ENCODE data around the gene FEM1C.
A peak's percentile ranks its signal among the peaks of the same experiment; 100 is the strongest.

FEM1C gene, protein sequence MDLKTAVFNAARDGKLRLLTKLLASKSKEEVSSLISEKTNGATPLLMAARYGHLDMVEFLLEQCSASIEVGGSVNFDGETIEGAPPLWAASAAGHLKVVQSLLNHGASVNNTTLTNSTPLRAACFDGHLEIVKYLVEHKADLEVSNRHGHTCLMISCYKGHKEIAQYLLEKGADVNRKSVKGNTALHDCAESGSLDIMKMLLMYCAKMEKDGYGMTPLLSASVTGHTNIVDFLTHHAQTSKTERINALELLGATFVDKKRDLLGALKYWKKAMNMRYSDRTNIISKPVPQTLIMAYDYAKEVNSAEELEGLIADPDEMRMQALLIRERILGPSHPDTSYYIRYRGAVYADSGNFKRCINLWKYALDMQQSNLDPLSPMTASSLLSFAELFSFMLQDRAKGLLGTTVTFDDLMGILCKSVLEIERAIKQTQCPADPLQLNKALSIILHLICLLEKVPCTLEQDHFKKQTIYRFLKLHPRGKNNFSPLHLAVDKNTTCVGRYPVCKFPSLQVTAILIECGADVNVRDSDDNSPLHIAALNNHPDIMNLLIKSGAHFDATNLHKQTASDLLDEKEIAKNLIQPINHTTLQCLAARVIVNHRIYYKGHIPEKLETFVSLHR

DNA sequence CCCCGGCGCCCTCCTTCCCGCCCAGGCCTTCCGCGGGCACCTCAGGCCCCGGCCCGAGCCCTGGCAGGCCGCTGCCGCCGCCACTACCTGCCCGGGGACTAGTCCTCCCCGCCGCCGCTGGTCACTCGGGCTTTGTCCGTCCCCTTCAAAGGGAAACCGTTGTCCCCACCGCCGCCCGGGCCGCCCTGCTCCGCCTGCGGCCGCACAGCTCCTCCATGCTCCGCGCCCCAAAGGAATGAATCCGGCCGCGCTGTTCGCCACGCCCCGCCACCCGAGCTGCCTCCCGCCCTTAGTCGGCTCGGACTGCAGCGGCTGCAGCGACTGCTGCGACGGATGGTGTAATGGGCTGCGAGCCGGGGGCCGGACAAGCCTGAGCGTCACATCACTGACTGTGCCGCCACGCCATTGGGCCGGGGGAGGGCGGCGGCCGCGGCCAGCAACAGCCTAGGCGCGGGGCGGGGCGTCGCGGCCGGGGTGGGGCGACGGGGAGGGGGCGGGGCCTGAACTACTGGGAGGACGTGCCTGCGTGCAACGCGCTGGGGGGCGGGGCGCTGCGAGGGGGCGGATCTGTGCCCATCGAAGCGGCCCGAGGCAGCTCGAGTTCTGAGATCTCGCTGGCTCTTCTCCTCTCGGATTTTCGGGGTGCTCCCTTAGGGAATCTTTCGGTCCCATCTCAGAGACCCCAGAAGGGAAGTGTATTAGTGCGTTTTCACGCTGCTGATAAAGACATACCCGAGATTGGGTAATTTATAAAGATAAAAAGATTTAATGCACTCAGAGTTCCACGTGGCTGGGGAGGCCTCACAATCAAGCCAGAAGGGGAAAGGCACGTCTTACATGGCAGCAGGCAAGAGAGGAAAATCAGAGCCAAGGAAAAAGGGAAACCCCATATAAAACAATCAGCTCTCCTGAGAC, at the start of gene FEM1C:
FEM1C (minus strand) TSS at position 340 of the 915 bp plus-strand sequence. CDS start 1,282 bp downstream, outside the sequence.
- peak; percentile 95 to 96 for DNase-seq (ENCODE audit: low read depth in 2 of 2)

DNA sequence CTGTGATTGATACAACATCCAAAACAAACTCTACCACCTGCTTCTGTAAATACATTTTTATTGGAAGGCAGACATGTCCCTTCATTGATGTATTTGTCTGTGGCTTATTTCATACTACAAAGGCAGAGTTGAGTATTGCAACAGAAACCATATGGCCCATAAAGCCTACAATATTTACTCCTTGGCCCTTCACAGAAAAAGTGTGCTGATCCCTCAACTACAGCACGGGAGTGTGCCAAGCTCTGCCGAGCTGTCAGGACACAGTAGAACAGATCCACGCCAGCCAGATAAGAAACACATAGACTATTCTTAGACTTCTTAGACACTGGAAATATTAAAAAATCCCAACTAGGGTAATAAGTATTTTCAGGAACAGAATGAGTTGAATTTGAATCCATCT, 44.5 kb upstream of the FEM1C start:
- no peak for DNase-seq (ENCODE audit: low read depth in 2 of 2)

DNA sequence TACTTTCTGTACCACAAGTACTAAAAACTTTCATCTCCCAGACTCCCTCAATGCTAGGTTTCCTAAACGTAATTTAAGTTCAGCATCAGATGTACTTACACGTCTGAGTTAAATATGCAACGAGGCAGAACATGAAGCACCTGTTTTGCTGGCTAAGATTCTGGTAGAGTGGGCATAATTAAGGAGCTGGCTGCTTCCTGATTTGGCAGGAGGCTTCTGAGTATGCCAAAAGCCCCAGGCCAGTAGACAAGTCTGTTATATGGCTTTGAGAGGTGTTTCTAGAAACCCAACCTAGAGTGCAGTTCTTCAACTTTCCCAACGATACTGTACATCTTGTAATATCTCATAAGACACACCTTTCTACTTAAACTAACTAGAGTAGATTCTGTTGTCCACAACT, 44.1 kb upstream of the FEM1C start:
- no peak for DNase-seq (ENCODE audit: low read depth in 2 of 2)

DNA sequence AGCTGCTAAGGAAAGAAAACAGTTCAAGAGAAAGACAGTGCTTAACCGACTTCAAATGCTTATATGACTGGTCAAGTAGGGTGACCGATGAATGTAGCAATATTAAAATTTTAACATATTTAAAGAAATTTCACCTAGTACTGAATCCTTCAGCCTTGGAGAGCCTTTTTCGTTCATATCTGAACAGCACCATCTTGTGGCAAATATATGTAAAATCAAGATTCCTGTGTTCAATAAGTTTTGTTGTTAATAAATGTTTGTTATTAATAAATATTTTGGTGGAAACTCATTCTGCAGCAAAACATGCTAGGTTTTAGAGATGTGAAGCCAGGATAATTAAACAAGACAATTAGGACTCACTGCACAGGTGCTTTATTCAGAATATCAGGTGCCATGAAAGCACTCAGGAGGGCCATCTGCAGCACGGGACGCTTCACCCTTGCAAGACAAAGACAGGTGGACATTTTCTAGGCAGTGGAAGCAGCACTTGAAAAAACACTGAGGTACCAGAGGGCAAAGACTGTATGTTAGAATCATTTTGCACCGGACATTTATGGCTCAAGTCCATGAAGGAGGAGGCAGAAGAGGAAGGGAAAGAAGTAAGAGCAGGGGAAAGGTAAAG, 42.1 kb upstream of the FEM1C start:
- no peak for DNase-seq (ENCODE audit: low read depth in 2 of 2)

DNA sequence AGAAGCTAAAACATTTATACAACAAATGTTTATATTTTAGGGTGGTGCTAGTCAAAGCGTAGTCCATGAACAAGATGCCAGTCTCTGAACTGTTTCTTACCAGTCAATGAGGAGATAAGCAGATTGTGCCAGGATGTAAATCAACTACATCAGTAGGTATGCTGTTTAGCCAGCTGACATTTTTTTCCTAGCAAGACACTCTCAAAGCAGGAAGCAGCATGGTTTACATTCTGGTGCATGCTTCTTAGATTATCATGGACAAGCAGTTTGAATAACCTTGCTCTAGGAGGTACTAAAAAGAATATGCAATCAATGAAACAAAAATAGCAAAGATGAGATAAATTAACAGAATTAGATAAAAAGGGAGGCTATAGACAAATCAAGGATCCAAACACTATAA, 40.7 kb upstream of the FEM1C start:
- DNase-seq (ENCODE audit: low read depth in 2 of 2) = no peak

DNA sequence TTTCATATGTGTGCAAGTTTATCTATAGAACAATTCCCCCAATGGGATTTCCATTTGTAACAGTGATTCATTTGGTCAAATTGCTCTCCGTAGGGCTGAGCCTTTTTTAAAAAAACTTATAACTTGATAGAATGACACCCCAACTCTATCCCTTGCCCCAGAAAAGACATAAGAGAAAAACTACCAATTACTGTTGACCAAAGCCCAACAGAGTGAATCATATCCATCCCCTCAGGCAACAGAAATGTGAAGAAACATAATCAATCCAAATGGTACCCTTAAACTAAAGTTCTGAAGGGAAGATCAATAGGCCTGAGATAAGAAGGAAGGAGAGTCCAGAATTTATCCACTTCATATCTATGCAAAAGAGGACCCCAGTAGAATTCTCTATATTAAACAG, 39.9 kb upstream of the FEM1C start:
- no peak for DNase-seq (ENCODE audit: low read depth in 2 of 2)

DNA sequence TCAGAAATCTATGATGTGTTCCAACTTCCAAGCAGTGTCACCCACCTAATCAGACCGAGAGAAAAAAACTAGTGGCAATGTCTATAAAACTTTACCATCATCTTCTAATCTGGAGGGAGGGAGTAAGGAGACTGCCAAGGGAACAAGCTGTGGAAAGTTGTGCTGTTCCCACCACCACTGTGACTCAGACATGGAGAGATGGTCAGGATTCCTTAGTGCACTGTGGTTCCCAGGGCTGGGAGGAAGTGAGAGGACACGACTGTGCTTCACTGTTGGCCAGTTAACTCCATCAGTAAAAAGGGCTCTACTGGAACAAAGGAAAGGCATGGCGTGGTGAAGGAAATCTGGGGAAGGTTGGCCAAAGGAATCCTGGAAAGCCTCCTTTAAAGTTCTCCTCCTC, 38.9 kb upstream of the FEM1C start:
- DNase-seq (ENCODE audit: low read depth in 2 of 2) = no peak

DNA sequence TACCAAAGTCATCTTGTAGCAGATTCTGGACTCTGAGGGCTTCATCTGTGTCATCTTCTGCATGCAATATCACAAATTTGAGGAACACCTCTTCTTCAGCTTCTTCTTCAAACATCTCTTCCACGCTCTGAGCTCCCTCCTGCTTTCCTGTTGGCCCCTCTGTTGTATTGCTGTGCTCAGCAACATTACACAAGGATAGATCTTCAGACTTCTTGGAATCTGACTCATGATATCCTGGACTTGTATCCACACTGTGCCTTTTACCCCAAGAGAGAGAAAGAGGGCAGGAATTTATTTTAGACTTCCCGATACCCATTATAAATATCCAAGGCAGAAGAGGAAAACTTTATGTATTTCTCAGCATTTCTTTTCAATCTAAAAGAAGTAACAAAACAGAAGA, 36.4 kb upstream of the FEM1C start:
- DNase-seq (ENCODE audit: low read depth in 2 of 2) = no peak

DNA sequence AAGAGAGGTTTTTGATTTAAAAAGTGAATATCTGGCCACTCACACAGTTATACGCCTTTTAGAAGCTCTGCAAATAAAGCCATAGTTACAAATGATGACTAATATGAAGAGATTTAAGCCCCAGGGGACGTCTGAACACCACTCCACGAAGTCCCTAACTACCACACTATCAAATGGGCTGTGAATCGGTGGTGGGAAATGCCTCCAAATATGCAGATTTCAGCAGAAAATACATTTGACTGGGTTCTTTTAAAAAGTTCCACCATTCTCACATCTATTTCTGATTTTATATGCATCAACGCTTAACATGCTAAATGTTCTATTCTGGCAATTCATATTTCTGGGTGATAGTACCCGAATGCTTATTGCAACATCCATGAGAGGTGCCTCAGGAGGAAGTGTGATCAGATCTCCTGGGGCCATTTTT, 35.2 kb upstream of the FEM1C start:
- no peak for DNase-seq (ENCODE audit: low read depth in 2 of 2)

DNA sequence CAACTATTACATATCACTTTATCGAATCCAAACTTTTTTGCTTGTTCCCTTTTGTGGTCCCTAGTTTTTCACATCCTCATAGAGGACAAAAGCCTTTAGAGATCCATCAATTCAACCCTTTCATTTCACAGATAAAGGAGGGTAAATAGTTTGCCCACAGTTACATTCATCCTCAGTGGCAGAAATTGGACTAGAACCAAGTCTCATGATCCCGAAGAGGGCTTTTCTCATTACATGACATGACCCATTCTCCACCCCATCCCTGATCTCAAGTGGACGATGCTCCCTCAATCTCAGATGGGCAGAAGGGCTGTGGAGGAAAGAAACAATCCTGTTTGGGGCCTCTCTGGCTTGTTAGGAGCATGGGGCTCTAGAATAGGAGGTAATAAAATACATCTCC, 34.6 kb upstream of the FEM1C start:
- no peak for DNase-seq (ENCODE audit: low read depth in 2 of 2)

DNA sequence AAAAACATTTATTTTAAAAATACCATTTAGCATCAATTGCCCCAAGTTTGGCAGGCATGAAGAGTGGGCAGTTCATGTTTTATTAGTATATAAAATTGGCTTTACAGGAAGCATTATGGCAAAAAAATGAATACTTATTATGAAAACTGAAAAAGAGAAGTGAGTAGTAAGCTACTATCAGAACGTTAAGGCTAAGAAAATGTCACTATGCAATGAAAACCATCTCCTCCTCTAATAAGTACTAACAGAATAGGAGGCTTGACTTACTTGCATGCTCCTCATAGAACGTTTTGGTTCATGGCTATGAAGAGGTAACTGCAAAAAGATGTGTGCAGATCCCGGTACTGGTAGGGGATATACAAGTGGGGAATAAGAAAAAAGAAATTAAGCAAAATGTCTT, 34.1 kb upstream of the FEM1C start:
- no peak for DNase-seq (ENCODE audit: low read depth in 2 of 2)

DNA sequence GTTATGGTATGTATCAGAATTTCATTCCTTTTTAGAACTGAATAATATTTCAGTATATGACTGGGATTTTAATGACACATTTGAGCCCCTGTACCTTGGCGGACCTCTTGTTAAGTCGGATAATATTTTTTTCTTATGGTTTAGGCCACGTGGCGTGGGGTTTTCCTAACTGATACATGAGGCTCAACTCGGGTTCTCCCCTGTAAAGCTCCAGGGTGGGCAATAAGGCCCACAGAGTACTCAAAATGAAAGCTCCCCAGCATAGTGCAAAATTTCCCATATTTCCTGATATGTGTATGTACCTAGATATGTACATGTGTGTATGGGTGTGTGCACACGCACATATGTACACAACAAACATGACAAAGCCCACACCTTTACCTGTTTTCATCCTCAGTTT, 33.2 kb upstream of the FEM1C start:
- DNase-seq (ENCODE audit: low read depth in 2 of 2) = no peak

DNA sequence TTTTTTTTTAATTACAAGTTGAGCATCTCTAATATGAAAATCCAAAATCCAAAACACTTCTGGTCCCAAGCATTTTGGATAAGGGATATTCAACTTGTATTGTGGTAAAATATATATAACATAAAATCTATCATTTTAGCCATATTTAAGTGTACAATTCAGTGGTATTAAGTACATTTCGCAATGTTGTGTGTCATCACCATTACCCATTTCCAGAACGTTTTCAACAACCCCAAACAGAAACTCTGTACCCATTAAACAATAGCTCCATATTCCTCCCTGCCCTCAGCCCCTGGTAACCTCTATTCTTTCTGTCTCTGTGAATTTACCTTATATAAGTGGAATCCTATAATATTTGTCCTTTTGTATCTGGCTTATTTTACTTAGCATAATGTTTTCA, 32.8 kb upstream of the FEM1C start:
- no peak for DNase-seq (ENCODE audit: low read depth in 2 of 2)

DNA sequence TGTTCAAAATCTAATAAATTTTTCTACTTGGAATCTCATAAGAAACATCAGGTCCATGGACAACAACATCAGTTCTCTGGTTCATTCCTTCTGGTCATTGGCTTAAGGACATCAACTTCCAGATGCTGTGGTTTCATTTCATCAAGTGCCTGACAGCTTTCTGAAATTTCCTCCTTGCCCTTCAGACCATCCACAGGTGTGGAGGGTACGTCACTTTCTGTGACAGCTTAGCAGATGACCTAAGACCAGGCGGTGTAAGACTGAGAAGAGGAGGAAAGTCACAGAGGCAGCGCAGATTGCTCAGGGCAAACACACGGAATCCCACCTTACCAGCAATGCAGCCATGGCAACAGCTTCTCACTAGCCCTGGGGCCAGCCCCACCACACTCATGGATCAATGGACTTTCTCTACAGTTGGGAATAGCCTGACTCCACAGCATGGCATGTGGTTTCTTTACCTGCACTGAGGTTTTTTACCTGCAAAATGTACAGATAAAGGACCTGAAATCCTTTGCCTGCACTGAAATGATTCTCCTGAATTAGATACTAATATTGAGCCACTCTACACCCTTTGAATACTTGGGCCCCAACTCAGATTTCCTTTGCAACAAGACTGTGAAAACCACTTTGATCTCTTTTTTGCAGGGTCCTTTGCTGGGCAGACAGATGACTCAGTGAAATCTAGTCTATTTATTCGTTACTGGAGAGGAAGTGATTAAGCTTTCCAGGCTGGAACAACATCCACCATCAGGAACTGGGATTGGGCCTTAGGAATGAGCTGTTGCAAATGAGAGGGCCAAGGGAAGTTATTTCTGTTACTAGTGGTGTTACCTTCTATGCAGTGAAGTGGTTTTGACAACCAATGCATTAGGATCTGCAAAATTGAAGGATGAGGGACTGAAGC, 30.8 kb upstream of the FEM1C start:
- no peak for DNase-seq (ENCODE audit: low read depth in 2 of 2)

DNA sequence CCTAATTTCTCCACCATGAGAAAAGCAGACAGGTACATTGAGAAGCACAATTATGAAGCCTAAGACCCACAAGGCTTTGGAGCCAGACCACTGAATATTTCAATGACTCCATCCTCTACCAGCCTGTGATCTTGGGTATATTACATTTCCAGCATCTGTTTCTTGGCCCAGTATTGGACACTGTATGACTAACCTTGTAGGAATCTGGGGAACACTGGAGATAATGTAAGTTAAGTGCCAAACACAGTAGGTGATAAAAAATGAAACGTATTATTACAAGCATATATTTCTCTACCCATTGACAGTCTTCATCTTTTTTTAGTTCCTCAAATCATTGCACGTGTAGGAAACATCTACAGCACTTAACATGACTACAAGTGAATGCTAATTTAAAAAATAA, 28.6 kb upstream of the FEM1C start:
- no peak for DNase-seq (ENCODE audit: low read depth in 2 of 2)

DNA sequence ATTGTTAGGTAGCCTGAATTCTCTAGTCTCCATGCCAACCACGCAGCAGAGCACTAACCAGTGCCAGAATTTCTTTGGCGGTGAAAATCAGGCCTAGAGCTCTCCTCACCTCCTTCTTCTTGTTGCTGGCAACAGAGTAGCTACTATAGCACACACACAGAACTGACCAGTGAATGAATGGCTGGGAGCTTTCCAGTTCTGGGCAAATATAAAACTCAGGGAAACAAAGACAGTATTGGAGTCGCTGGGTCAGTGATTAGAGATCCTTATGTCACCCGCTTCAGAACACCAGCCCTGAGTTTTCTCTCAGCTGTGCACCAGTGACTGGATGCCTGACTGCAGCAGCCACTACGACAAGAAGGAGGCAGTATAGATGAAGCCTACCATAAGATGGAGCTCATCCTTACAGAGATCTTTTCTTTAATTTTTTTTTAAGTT, 26.9 kb upstream of the FEM1C start:
- DNase-seq (ENCODE audit: low read depth in 2 of 2) = no peak

DNA sequence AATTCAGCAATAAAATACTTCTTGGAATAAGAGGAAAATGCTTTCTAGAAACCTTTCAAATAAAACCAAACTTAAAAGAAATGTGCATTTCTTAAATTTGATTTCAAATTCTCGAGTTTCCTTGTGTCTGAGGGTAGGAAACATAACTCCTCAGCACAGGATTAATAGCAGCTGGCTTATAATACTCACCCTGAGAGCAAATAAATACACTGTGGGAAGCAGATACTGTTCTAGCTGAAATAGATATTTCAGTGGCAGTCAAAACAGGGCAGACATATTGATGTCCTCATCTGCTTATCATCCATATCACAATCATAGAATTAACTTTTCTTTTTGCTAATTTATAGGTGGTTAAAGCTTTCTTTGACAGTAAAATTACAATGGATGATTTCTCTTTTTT, 24.1 kb upstream of the FEM1C start:
- no peak for DNase-seq (ENCODE audit: low read depth in 2 of 2)

DNA sequence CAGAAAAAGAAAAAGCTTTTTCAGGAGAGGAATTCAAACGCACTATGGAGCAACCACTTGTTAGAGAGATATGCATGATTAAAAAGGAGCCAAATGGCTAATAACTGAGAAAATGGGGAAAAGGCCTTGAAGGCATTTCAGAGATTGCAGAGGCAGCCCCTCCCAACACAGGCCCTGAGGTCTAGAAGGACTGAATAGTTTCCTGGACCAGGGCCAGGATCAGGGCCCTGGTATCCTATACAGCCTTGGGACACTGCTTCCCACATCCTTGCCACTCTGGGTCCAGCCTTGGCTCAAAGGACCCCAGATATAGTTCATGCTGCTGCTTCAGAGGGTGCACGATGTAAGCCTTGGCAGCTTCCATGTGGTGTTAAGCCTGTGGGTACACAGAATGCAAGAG, 20.7 kb upstream of the FEM1C start:
- DNase-seq (ENCODE audit: low read depth in 2 of 2) = no peak

DNA sequence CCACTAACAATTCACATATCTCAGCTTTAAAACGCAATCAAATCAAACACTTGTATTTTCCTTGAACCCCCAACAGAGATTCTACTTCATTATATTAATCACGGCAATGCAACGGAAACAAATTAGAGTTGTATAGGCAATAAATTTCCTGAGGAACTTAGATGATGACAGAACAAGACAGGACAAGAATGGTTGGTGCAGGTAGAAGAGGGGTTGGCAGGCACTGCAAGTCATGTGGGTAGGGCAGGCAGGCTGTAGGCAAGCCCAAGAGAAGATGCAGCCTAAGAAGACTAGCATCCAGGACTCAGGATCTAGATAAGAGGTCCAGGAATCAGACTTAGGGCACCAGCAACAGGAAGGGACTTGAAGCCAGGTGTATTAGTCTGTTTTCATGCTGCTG, 16.6 kb upstream of the FEM1C start:
- no peak for DNase-seq (ENCODE audit: low read depth in 2 of 2)

DNA sequence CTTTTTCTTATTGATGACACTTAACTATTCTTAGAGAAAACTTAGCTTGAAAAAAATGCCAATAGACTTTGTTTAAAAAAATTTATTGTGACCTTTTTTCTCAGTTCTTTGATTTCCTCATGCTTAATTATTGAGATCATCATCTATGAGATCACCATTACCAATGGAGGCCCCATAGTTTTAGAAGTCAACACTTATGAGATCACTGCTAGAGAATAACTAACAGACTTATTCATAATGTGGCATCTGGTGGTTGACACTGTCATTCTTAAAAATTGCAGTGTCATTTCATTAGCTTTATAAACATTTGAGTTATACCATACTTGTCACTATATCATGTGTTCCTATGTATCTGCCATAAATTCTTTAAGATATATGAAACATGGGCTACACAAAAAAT, 14.9 kb upstream of the FEM1C start:
- DNase-seq (ENCODE audit: low read depth in 2 of 2) = no peak

DNA sequence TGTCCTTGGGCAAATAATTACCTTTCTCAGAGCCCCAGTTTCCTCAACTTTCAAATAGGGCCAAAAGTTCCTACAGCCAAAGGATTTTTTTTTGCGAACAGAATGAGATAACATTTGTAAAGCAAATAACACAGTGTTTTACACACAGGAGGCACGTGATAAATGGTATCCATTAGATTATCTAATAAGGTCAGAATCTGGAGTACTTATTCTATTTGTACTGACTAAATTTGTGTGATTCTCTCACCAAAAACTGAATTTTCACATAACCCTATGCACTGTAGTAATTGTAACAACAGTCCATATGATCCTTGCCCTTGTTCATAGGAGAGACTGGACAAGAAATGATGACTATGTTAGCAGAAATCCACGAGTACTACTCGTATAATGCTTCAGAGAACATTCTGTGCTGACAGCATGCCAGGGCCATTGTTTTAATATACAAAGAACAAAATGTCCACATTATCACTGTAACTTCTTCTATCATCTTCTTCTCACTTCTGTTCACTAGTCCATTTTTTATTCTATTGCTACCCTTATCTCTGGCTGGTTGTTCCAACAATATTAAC, 13.9 kb upstream of the FEM1C start:
- DNase-seq (ENCODE audit: low read depth in 2 of 2) = no peak

Measured in stimulated activated CD8-positive, alpha-beta memory T cell treated with anti-CD3 and anti-CD28 coated beads, Interleukin-15, amount 100 ng/mL, for 48 hours (primary cell).